ENCODE measurements around the gene WBP1L. TPM values are rescaled to one million over a fixed set of nuclear protein-coding genes. Genes with fewer than 3 reads are reported as not detected.

The WBP1L gene
- total and polyA plus RNA-seq, 2 of the 13 experiments (the other 11 are each of a cell fraction or from before 2014, with no cell fraction given) = 8.3 to 12.3 TPM

- TF ChIP-seq RERE (CRISPR knock-in tag; IDR thresholded peaks at IDR 0.05; ENCODE audit: low read depth) (no peak), ZNF614 (CRISPR knock-in tag; IDR thresholded peaks at IDR 0.05; ENCODE audit: borderline replicate concordance) (peak; percentile 75), SP1 (IDR thresholded peaks at IDR 0.05) (no peak), SP1 (CRISPR knock-in tag; IDR thresholded peaks at IDR 0.05) (no peak), ZMYM4 (CRISPR knock-in tag; IDR thresholded peaks at IDR 0.05) (peak; percentile 92), ZNF496 (CRISPR knock-in tag; IDR thresholded peaks at IDR 0.05; ENCODE audit: insufficient replicate concordance) (no peak), TFE3 (CRISPR knock-in tag; IDR thresholded peaks at IDR 0.05) (peak; percentile 99), ZSCAN20 (CRISPR knock-in tag; IDR thresholded peaks at IDR 0.05; ENCODE audit: borderline replicate concordance) (no peak), BATF2 (CRISPR knock-in tag; IDR thresholded peaks at IDR 0.05) (no peak), ZBTB2 (CRISPR knock-in tag; IDR thresholded peaks at IDR 0.05; ENCODE audit: low read depth) (no peak), SOX5 (CRISPR knock-in tag; IDR thresholded peaks at IDR 0.05; ENCODE audit: borderline replicate concordance) (peak; percentile 84), MIER3 (CRISPR knock-in tag; IDR thresholded peaks at IDR 0.05; ENCODE audit: borderline replicate concordance) (peak; percentile 97), RBAK (CRISPR knock-in tag; IDR thresholded peaks at IDR 0.05) (peak; percentile 65; the same call in 1 of the 2 replicates), PPARG (CRISPR knock-in tag; conservative IDR thresholded peaks at IDR 0.05) (0 out of 2 replicates have a peak, but pooled peaks have one; percentile 40), ZNF282 (IDR thresholded peaks at IDR 0.05; ENCODE audit: partially characterized antibody) (no peak), MNT (IDR thresholded peaks at IDR 0.05) (peak; percentile 85), ZNF367 (CRISPR knock-in tag; IDR thresholded peaks at IDR 0.05; ENCODE audit: borderline replicate concordance) (no peak), NR3C1 (CRISPR knock-in tag; IDR thresholded peaks at IDR 0.05) (no peak)
These were observed 106.3 kb downstream of the WBP1L start (continued) for GRCh38 chr10:102850025-102850518.
